Nephron progenitor cell (in vitro differentiated cells): ENCODE results near the gene KCNT1.

Experiments used
- DNase-seq: peaks from one replicate; pipeline ENCODE4 v3.0.0; 2021
- H3K27ac Mint-ChIP-seq: 2 replicates; pipeline ENCODE4 v1.8.0; 2021; ENCODE audit warnings: mild to moderate bottlenecking, moderate library complexity, mixed read lengths
- H3K27me3 Mint-ChIP-seq: 2 replicates; pipeline ENCODE4 v1.8.0; 2021; ENCODE audit warnings: mild to moderate bottlenecking, low read depth, mixed read lengths; ENCODE audit not compliant: poor library complexity
- H3K36me3 Mint-ChIP-seq: 2 replicates; pipeline ENCODE4 v1.8.0; 2021; ENCODE audit warnings: low read depth, mixed read lengths
- H3K4me1 Mint-ChIP-seq: 2 replicates; pipeline ENCODE4 v1.8.0; 2021; ENCODE audit warnings: mixed read lengths
- H3K4me3 Mint-ChIP-seq: 2 replicates; pipeline ENCODE4 v1.8.0; 2021; ENCODE audit warnings: mild to moderate bottlenecking, moderate library complexity, mixed read lengths
- H3K9me3 Mint-ChIP-seq: 2 replicates; pipeline ENCODE4 v1.8.0; 2021; ENCODE audit warnings: mild to moderate bottlenecking, moderate library complexity, mixed read lengths
- TF ChIP-seq, protein P1 (sequence below): fragments of 200-600 bp; sonication (generic); IDR thresholded peaks from 2 replicates; pipeline ENCODE4 v1.5.0; 2021; ENCODE audit warnings: antibody characterized with exemption

Gene KCNT1

DNA sequence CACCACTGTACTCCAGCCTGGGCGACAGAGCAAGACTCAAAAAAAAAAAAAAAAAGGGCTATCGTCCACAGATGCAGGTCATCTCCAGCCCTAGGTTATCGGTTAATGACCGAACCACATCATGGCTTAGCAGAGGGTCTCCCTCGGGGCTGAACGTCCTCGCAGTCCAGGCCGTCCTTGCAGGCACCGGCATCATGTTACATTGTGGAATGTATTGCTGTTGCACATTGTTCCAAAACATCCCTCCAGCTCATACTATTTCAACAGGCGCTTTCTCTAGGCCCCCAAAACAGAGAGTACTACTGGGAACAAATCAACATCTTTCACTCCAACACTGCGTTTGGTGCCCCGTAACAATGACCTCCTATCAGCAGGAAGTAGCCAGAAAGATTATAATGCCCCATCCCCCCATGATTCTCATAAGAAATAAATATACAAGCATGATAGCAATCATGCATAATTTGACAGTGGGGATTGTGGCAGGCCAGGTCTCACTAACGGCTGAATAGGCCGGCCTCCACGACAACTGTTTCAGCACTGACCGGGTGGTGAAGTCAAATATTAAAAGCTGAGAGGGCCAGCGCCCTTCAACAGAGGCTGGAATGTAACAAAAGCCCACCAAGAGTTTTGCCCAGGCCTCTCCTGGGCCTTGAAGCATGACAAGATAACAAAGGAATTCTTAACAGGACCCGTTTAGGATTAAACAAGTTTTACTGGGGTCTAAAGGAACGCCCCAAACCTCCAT lies 40.0 kb upstream of the KCNT1 start:
- H3K4me1 Mint-ChIP-seq: peaks cover 37% of the 10 kb centered on the region
- peak; percentile 33 for DNase-seq
- H3K9me3 Mint-ChIP-seq: peaks cover 5% of the 10 kb centered on the region
- H3K27ac Mint-ChIP-seq: peak overlapping the region; percentile 76
- H3K27me3 Mint-ChIP-seq: peaks cover 5% of the 10 kb centered on the region
- peak overlapping the region; percentile 48 for H3K4me3 Mint-ChIP-seq
- TF ChIP-seq, protein P1, sequence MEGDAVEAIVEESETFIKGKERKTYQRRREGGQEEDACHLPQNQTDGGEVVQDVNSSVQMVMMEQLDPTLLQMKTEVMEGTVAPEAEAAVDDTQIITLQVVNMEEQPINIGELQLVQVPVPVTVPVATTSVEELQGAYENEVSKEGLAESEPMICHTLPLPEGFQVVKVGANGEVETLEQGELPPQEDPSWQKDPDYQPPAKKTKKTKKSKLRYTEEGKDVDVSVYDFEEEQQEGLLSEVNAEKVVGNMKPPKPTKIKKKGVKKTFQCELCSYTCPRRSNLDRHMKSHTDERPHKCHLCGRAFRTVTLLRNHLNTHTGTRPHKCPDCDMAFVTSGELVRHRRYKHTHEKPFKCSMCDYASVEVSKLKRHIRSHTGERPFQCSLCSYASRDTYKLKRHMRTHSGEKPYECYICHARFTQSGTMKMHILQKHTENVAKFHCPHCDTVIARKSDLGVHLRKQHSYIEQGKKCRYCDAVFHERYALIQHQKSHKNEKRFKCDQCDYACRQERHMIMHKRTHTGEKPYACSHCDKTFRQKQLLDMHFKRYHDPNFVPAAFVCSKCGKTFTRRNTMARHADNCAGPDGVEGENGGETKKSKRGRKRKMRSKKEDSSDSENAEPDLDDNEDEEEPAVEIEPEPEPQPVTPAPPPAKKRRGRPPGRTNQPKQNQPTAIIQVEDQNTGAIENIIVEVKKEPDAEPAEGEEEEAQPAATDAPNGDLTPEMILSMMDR: no peak
- peaks cover 6% of the 10 kb centered on the region for H3K36me3 Mint-ChIP-seq

DNA sequence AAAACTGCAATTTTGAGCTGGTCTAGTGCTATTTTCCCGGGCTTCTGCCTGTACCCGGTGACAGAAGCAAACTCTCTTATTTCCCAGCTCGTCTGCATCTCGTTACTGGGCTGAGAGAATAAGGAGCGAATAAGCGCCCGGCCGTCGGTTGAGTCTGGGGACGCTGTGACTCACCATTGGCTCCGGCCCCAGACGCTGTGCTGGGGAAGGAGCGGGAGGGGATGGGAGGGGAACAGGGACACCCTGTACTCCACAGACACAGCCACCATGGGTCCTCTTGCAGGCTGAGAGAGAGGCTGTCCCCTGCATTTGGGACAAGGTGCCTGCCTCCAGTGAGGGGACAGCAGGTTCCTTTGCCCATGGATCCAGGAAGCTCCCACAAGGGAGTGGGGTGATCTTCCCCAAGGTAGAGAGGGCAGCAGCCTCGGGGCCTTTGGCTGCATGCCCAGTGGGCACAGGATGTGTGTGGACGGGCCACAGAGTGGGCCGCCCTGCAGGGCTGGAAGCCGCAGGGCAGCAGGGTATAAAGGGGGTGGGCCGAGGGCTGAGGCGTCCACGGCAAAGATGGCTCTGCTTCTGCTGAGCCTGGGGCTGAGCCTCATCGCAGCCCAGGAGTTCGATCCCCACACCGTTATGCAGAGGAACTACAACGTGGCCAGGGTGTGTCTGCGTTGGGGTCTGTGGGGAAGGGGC lies 39.1 kb upstream of the KCNT1 start, which contains the start of gene LCN9:
TSS of gene LCN9 (plus strand) at position 552 of the 693 bp plus-strand sequence. CDS start at position 565, 13 bp downstream.
- peak within 1 kb of the TSS; percentile 76 for H3K27ac Mint-ChIP-seq
- DNase-seq: no peak
- TF ChIP-seq, protein P1: no peak
- H3K27me3 Mint-ChIP-seq: peaks cover 5% of the 10 kb centered on the region
- peaks cover 3% of the 10 kb centered on the region for H3K9me3 Mint-ChIP-seq
- H3K4me3 Mint-ChIP-seq: peak within 1 kb of the TSS; percentile 48
- H3K4me1 Mint-ChIP-seq: peaks cover 37% of the 10 kb centered on the region
- peaks cover 3% of the 10 kb centered on the region for H3K36me3 Mint-ChIP-seq

DNA sequence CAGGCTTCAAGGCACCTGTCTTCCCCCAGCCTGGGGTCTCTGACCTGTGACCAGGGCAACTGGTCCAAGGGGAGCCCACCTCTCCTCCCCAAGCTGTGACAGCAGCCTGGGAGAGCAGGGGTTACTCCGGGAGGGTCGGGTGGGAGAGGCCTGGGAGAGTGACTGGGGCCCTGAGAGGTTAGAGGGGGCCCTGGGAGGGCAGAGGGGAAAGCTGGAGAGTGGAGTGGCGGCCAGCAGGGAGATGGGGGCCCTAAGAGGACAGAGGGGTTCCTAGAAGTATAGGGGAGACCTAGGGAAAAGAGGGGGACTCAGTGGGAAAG lies 38.6 kb upstream of the KCNT1 start:
- Mint-ChIP-seq H3K9me3 (peaks cover 3% of the 10 kb centered on the region), H3K36me3 (no peaks in the 10 kb centered on the region), H3K4me1 (peaks cover 37% of the 10 kb centered on the region), H3K27me3 (peaks cover 5% of the 10 kb centered on the region), H3K27ac (no peak overlapping the region), H3K4me3 (no peak overlapping the region)
- DNase-seq: no peak
- TF ChIP-seq, protein P1: no peak

DNA sequence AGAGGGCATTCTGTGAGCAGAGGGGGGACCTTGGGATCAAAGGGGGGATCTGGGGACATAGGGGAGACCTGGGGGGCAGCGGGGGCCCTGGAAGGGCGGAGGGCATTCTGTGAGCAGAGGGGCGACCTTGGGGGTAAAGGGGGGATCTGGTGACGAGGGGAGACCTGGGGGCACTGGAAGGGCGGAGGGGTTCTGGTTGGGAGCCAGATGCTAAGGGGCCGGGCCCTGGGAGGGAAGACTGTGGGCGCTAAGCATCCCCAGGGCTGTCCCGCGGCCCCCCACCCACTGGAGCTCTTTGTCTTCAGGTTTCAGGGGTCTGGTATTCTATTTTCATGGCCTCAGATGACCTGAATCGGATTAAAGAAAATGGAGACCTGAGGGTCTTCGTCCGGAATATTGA lies 38.1 kb upstream of the KCNT1 start:
- no peak overlapping the region for H3K4me3 Mint-ChIP-seq
- peaks cover 37% of the 10 kb centered on the region for H3K4me1 Mint-ChIP-seq

DNA sequence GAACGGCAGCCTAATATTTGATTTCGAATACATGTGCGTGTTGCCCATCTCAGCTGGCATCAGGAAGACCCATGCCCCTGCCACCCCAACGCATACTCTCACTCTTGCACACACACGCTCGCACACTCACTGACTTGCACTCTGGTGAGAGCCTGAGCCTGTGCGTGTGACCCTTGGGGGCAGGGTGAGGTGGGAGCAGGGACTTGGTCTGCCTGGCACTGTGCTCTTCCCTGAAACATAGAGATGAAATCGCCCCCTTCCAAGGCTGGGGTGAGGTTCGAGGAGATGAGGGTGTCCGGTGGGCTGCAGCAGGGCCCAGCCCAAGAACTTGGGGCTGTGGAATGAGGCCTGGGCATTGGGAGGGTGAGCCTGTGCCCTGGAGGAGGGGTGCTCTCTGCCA lies 37.7 kb upstream of the KCNT1 start:
- Mint-ChIP-seq H3K4me3 (no peak overlapping the region), H3K4me1 (peaks cover 37% of the 10 kb centered on the region), H3K36me3 (no peaks in the 10 kb centered on the region), H3K9me3 (peaks cover 11% of the 10 kb centered on the region), H3K27ac (no peak overlapping the region), H3K27me3 (peaks cover 5% of the 10 kb centered on the region)
- TF ChIP-seq, protein P1: no peak
- DNase-seq: no peak

More for the DNA sequence above, 38.1 kb upstream of the KCNT1 start:
- Mint-ChIP-seq H3K36me3 (no peaks in the 10 kb centered on the region), H3K9me3 (peaks cover 7% of the 10 kb centered on the region), H3K27me3 (peaks cover 5% of the 10 kb centered on the region), H3K27ac (peak overlapping the region; percentile 42)
- DNase-seq: no peak
- TF ChIP-seq, protein P1: no peak
